DMS53 treated with DMSO at 0.1 percent for 48 hours (cell line): ENCODE measurements around the gene TPBG.
"Not testable (repeated sequence)": the region's sequence is repeated elsewhere in the genome, so short reads cannot be mapped to it uniquely, and the experiment has no call there.

Experiments
- DNase-seq: peaks from one replicate; lab custom pipeline; 2025; ENCODE audit not compliant: unreplicated experiment; lab: John Stamatoyannopoulos, UW

The TPBG gene

GRCh38 chr6:82372656-82373055 lies 9.0 kb downstream of the TPBG start:
- no peak for DNase-seq

- DNase-seq, result no peak
These were observed 10.9 kb downstream of the TPBG start for GRCh38 chr6:82374516-82374915.

GRCh38 chr6:82376636-82377035 lies 13.0 kb downstream of the TPBG start:
- no peak for DNase-seq

GRCh38 chr6:82380566-82381185 lies 17.1 kb downstream of the TPBG start:
- DNase-seq, result no peak

DNA sequence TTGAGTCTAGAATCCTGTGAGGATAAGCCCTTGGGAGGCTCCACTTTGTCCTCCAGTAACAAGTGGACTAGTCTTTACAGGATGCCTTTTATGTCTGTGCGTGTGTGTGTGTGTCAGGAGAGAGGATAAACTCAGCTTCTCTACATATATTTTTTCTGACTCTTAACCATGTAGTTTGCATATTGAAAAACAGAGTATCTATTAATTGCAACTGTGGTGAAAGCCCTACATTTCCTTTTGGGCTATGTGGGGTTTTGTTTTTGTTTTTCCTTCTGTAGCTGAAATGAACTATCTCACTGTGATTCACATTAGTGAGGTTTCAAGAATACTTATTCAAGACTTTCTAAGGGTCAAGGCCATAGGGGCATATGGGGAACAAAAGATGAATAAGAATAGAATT lies 17.7 kb downstream of the TPBG start:
- DNase-seq, result no peak

DNA sequence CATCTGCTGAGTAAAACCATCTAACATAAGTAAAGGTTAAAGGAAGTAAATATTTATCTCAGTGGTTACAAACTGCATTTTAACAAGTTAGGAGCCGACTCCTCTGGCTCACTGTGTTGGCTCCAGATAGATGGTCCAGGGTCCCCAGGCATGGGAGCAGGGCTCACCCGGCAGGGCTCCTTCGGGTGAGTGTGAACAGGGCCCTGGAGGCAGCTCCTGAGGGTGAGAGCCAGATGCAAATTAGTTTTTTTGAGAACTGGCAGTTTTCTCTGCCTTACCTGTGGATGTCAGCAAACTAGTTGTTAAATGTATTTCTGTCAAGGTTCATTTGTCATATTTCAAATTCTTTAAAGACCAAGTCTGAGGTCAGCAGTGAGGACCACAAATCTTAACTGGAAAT lies 21.5 kb downstream of the TPBG start:
- no peak for DNase-seq

- DNase-seq, result no peak
These were observed 21.9 kb downstream of the TPBG start for GRCh38 chr6:82385546-82385945.

DNA sequence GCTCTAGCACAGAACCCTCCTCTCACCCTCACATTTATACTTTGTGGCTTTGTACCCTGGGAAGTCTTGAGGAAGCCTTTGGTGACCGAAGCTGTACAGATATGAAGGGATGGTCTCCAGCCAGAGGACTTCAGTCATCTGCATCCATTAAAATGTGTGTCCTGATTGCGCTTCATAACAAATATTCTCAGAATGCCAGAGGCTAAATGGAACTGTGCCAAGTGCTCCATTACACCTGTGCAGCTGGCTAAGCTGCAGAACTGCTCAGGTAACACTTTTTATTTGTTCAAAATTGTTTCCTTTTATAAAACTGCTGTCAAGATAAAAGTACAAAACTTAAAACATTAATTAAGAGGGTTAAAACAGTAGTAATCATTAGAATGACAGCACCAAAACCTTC lies 22.3 kb downstream of the TPBG start:
- DNase-seq, result peak; percentile 16

- not testable (repeated sequence) for DNase-seq
These were observed 31.2 kb downstream of the TPBG start for GRCh38 chr6:82394770-82395169.

DNA sequence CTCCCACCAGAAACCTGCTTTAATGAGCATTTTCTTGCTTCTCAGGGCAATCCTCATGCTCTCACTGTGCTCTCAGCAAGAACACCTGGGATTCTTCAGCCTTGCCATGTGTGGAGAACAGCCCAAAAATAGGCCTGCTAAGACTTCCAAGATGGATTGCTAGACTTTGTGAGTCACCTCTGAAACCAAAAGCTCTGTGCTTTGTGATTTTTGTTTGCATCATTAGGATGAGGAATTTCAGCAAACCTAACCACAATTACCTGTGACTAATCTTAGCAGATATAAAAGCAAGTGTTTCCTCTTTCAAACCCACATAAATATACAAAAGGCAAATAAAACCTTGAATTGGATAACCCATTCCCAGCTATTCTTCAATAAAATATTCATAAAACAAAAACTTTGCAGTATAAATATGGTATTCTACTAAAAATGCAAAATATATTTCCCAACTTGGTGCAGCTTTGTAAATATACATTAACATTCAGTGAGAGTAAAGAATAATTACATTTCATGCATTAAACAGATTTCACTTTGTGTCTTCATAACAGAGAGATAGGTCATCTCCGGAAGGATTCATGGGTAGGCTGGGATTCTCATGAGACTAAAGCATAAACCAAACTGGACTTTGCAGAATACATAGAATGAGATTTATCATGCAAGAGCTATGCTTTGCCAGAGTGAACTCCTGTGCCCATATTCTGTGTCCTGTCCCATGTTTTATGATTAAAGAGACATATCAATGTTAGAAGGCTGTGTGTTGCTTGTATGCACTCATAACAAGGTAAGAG lies 33.5 kb downstream of the TPBG start:
- DNase-seq, result no peak

- DNase-seq, result no peak
These were observed 34.5 kb downstream of the TPBG start for GRCh38 chr6:82397962-82398692.

- no peak for DNase-seq
These were observed 45.4 kb downstream of the TPBG start for GRCh38 chr6:82408952-82409431.

GRCh38 chr6:82410151-82410648 lies 46.6 kb downstream of the TPBG start:
- DNase-seq, result no peak

DNA sequence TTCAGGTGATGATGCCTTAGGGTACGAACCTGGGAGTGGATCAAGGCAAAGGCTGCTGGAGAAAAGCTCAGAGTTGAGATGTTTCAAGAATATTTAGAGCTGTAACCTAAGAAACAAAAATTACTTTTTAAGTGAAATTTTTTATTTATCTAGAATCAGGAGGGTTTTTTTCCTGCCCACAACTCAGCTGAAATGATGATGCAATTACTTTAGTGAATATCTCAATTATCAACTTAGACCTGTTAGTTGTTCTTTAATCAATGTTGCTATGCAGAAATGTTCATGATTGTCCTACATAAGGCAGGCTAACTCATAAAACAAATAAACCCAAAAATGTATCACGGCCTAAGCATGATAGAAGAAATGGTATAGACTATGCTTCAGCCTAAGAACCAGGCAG lies 50.3 kb downstream of the TPBG start:
- DNase-seq, result no peak

DNA sequence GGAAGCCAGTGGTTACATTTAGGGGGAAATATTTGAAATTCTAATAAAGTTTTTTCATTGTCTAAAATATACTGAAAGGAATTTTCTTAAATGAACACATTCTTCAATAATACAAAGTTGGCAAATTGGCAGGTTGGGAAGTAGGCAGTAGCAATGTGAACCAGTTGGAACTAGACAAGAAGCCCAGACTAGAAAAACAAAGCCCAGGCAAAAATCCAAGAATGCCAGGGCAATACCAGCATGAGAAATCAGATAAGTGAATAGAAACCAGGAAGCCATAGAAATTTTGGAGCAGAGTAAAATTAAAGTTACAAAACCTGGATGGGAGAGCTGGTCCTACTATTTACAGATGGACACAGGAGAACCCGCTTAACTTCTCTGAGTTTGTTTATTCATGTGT lies 52.2 kb downstream of the TPBG start:
- no peak for DNase-seq

GRCh38 chr6:82416346-82416745 lies 52.7 kb downstream of the TPBG start:
- no peak for DNase-seq
